K562 (cell line): ENCODE results near the gene HS6ST1. TPM values are rescaled to one million over a fixed set of nuclear protein-coding genes. Genes with fewer than 3 reads are reported as not detected.

Experiments used
- ATAC-seq: fragments of 200-7000 bp; cut with Tn5 transposase; 3 replicates; pipeline ENCODE4 v1.9.1; 2020; ENCODE audit warnings: moderate library complexity
- BruUV-seq: library from RNA; stranded (reverse); fragments of 400-500 nt; replicated peaks from 2 replicates; lab custom pipeline; 2021; lab: Mats Ljungman, UMichigan
- CTCF ChIA-PET: fragments of 300-600 bp; formaldehyde crosslinking; extraction: SDS; loops from one replicate; lab custom pipeline; 2021; ENCODE audit warnings: low intra/inter-chr PET ratio; lab: Yijun Ruan, JAX
- POLR2A ChIA-PET: fragments of 300-600, 350-650 bp; sonication (Branson Sonifier 250); formaldehyde crosslinking; extraction: SDS; loops from one replicate; lab custom pipeline; 2021; ENCODE audit warnings: antibody characterized with exemption, inconsistent platforms; lab: Yijun Ruan, JAX
- DNase-seq, 4 experiments: peaks; one replicate each; pipeline versions ENCODE4 v3.0.0 to v3.0.0-alpha.2; 2011 to 2018; ENCODE audit warnings: low spot score in 3 of 4, mixed read lengths in 3 of 4; ENCODE audit errors: extremely low read depth in 1 of 4
- FAIRE-seq: peaks from 2 replicates; lab custom pipeline; 2011; peaks lifted over from hg19 to GRCh38; lab: Jason Lieb, UNC
- H2AFZ ChIP-seq: 2 replicates; pipeline ENCODE4 v1.6.0; 2011; ENCODE audit warnings: low read depth, low read length, control low read depth, inconsistent platforms
- H3K27ac ChIP-seq: fragments of 200-600 bp; 3 replicates; pipeline ENCODE4 v1.8.0; 2011; ENCODE audit warnings: low read depth, mild to moderate bottlenecking, control low read depth, inconsistent platforms, low read length, moderate library complexity, mixed read lengths; ENCODE audit errors: extremely low read depth
- H3K27me3 ChIP-seq, 2 experiments: fragments of 300-600 bp in 1 of 2; 2 replicates in 1 of 2; 3 replicates in 1 of 2; pipeline versions ENCODE4 v1.6.0 to v1.8.0; 2011; ENCODE audit warnings: inconsistent platforms in 2 of 2, low read length in 2 of 2, mild to moderate bottlenecking in 1 of 2, mixed read lengths in 1 of 2, moderate library complexity in 1 of 2; ENCODE audit not compliant: control insufficient read depth in 2 of 2, insufficient read depth in 2 of 2
- H3K36me3 ChIP-seq: fragments of 300-600 bp; 3 replicates; pipeline ENCODE4 v1.8.0; 2011; ENCODE audit warnings: mild to moderate bottlenecking, low read length, inconsistent platforms; ENCODE audit not compliant: control insufficient read depth, insufficient read depth
- H3K4me1 ChIP-seq, 2 experiments: fragments of 200-600 bp in 1 of 2; replicated peaks in 1 of 2; 2 replicates in 1 of 2; 3 replicates in 1 of 2; pipeline versions ENCODE4 v1.5.1 to v1.8.0; 2011; ENCODE audit warnings: inconsistent platforms in 2 of 2, low read length in 2 of 2, mild to moderate bottlenecking in 1 of 2, mixed read lengths in 1 of 2, moderate library complexity in 1 of 2; ENCODE audit not compliant: control insufficient read depth in 2 of 2, insufficient read depth in 2 of 2
- H3K4me2 ChIP-seq: 2 replicates; pipeline ENCODE4 v1.6.1; 2011; ENCODE audit warnings: low read length, control low read depth, inconsistent platforms, mixed read lengths; ENCODE audit not compliant: insufficient read depth
- H3K4me3 ChIP-seq: fragments of 200-600 bp; sonication (generic), shearing (Covaris generic); 2 replicates; pipeline ENCODE4 v1.5.1; 2016; ENCODE audit warnings: control low read depth, inconsistent platforms
- H3K79me2 ChIP-seq: fragments of 200-600 bp; 3 replicates; pipeline ENCODE4 v1.8.0; 2011; ENCODE audit warnings: low read length, inconsistent platforms; ENCODE audit not compliant: control insufficient read depth, insufficient read depth
- H3K9ac ChIP-seq, 2 experiments: 2 replicates each; pipeline versions ENCODE4 v1.6.0 to v1.6.1; 2011; ENCODE audit warnings: low read depth in 2 of 2, low read length in 2 of 2, control low read depth in 1 of 2, inconsistent platforms in 1 of 2, mild to moderate bottlenecking in 1 of 2, mixed read lengths in 1 of 2; ENCODE audit not compliant: insufficient read depth in 1 of 2
- H3K9me1 ChIP-seq: one replicate; pipeline ENCODE4 v1.6.0; 2011; ENCODE audit warnings: inconsistent platforms, mild to moderate bottlenecking, low read length, moderate library complexity; ENCODE audit not compliant: control insufficient read depth, insufficient read depth
- H3K9me3 ChIP-seq: replicated peaks from 2 replicates; pipeline ENCODE4 v1.5.1; 2011; ENCODE audit warnings: low read depth, low read length, inconsistent platforms; ENCODE audit not compliant: control insufficient read depth, insufficient read depth
- H4K20me1 ChIP-seq: replicated peaks from 2 replicates; pipeline ENCODE4 v1.6.1; 2011; ENCODE audit warnings: low read length, inconsistent platforms, mixed read lengths; ENCODE audit not compliant: control insufficient read depth, insufficient read depth
- CAMTA2 ChIP-seq: fragments of 250-450 bp; sonication (Bioruptor Pico); conservative IDR thresholded peaks from 2 replicates; pipeline ENCODE4 v1.5.1; 2022
- HIVEP1 ChIP-seq: fragments of 250-450 bp; sonication (Bioruptor Pico); IDR thresholded peaks from 2 replicates; pipeline ENCODE4 v1.4.0; 2020; ENCODE audit warnings: mild to moderate bottlenecking
- POLR2AphosphoS2 ChIP-seq: IDR thresholded peaks from 2 replicates; pipeline ENCODE4 v1.6.1; 2012; ENCODE audit warnings: low read length, improper control_type of control experiment
- PTRF ChIP-seq: fragments of 450-650 bp; IDR thresholded peaks from 2 replicates; pipeline ENCODE4 v1.6.1; 2016; ENCODE audit warnings: mild to moderate bottlenecking, missing genetic modification characterization, missing compliant biosample characterization
- RCOR1 ChIP-seq, 2 experiments: IDR thresholded peaks; 2 replicates each; pipeline ENCODE4 v1.6.1; 2012; ENCODE audit warnings: low read depth in 2 of 2, low read length in 2 of 2, borderline replicate concordance in 1 of 2, improper control_type of control experiment in 1 of 2
- SNRNP70 ChIP-seq: fragments of 200-400 bp; formaldehyde crosslinking; optimal IDR thresholded peaks from 2 replicates; pipeline ENCODE3; 2017; ENCODE audit warnings: low read depth, low read length
- TFAM ChIP-seq: fragments of 250-450 bp; sonication (Bioruptor Pico); conservative IDR thresholded peaks from 2 replicates; pipeline ENCODE4 v1.5.0; 2021; ENCODE audit warnings: mild to moderate bottlenecking, moderate library complexity
- ZC3H8 ChIP-seq: fragments of 450-650 bp; IDR thresholded peaks from 2 replicates; pipeline ENCODE4 v1.6.1; 2017
- ZNF12 ChIP-seq: sonication (generic); formaldehyde crosslinking; IDR thresholded peaks from 2 replicates; pipeline ENCODE4 v1.4.0; 2020; ENCODE audit warnings: mild to moderate bottlenecking, missing genetic modification reagents
- ZNF184 ChIP-seq: sonication (generic); formaldehyde crosslinking; IDR thresholded peaks from 2 replicates; pipeline ENCODE4 v1.5.0; 2020; ENCODE audit warnings: missing genetic modification reagents
- ZNF224 ChIP-seq: sonication (generic); formaldehyde crosslinking; IDR thresholded peaks from 2 replicates; pipeline ENCODE4 v1.8.0; 2022; ENCODE audit warnings: mild to moderate bottlenecking, missing genetic modification reagents
- ZNF318 ChIP-seq, 2 experiments: fragments of 450-650 bp; IDR thresholded peaks; 2 replicates each; pipeline ENCODE4 v1.6.1; 2016; ENCODE audit warnings: mild to moderate bottlenecking in 2 of 2, borderline replicate concordance in 1 of 2, low read depth in 1 of 2, moderate library complexity in 1 of 2
- ZNF511 ChIP-seq: sonication (generic); formaldehyde crosslinking; IDR thresholded peaks from 2 replicates; pipeline ENCODE4 v1.8.0; 2022; ENCODE audit warnings: mild to moderate bottlenecking, missing genetic modification reagents
- WGBS: fragments of 100-300 bp; shearing (Covaris generic); methylation state at CpG from one replicate; pipeline ENCODE4 v1.1.6; 2016; ENCODE audit warnings: low coverage, mixed read lengths; ENCODE audit not compliant: insufficient coverage; ENCODE audit errors: missing lambda C conversion rate; 5-methylcytosine and 5-hydroxymethylcytosine counted together
- in situ Hi-C: fragments of 300-500 bp; cut with MboI; formaldehyde crosslinking; loops from 4 replicates; pipeline ENCODE4 v1.15.0; 2018; ENCODE audit warnings: inconsistent platforms, mixed read lengths
- intact Hi-C: fragments of 100-400 bp; cut with micrococcal nuclease; formaldehyde crosslinking; loops from 2 replicates; pipeline ENCODE4 v1.14.2; 2022
- polyA plus RNA-seq, 8 experiments: library from polyadenylated mRNA; depleted of rRNA in 4 of 8; stranded (reverse) in 5 of 8; unstranded in 3 of 8; fragments of >200 nt; fragmentation: Nextera tagmentation in 2 of 8; fragmentation: Illumina TruSeq in 1 of 8; extraction: Ambion mirVana in 2 of 8; extraction: Trizol in 1 of 8; gene quantifications; 2 replicates each; pipeline versions ENCODE4 v1.2.1 to v1.2.3, GENCODE V29; 2011 to 2014; ENCODE audit warnings: inconsistent platforms in 1 of 8, missing spikeins in 1 of 8
- total RNA-seq, 7 experiments: library from RNA; depleted of rRNA in 6 of 7; stranded (reverse); fragments of >200 nt in 6 of 7; fragmentation: Illumina TruSeq in 2 of 7; extraction: Trizol in 2 of 7; gene quantifications; 2 replicates each; pipeline versions ENCODE4 v1.2.1 to v1.2.3, GENCODE V29; 2011 to 2021; ENCODE audit warnings: low replicate concordance in 1 of 7
- TF ChIP-seq, protein P1 (sequence below): sonication (generic); formaldehyde crosslinking; IDR thresholded peaks from 2 replicates; pipeline ENCODE4 v1.8.1; 2023; ENCODE audit warnings: mild to moderate bottlenecking, missing genetic modification reagents, moderate library complexity

The HS6ST1 gene
- total and polyA plus RNA-seq, 9 of the 15 experiments (the other 6 are each of a cell fraction or from before 2014, with no cell fraction given) = 0.06 to 7.4 (median 3.8) TPM

GRCh38 chr2:128310761-128311160, 7.9 kb downstream of the HS6ST1 start:
- FAIRE-seq (no peak), ATAC-seq (no peak), DNase-seq (no peak)
- no peak overlapping the region for H3K4me3 ChIP-seq
- no peak overlapping the region for H3K27ac ChIP-seq
- H3K9me1 ChIP-seq = peaks cover 6% of the 10 kb centered on the region
- H4K20me1 ChIP-seq = peaks cover 66% of the 10 kb centered on the region
- POLR2A ChIA-PET = no interaction called here
- intact Hi-C loops (no loop called here), in situ Hi-C loops (no loop called here)
- no peaks in the 10 kb centered on the region for H3K36me3 ChIP-seq
- no peaks in the 10 kb centered on the region for H3K9me3 ChIP-seq
- CTCF ChIA-PET = no interaction called here
- peaks cover 19 to 43% of the 10 kb centered on the region in 2 experiments for H3K4me1 ChIP-seq
- no peak overlapping the region for H3K9ac ChIP-seq
- BruUV-seq = no TSS peak
- no peaks in the 10 kb centered on the region for H3K27me3 ChIP-seq
- H3K4me2 ChIP-seq = no peak overlapping the region
- no peaks in the 10 kb centered on the region for H3K79me2 ChIP-seq
- no peak overlapping the region for H2AFZ ChIP-seq
- WGBS = 70% methylated on average over 2 of the region's 4 CpGs
- no peak for TF ChIP-seq POLR2AphosphoS2
- TF ChIP-seq SNRNP70 = no peak
- TF ChIP-seq ZNF184 (CRISPR knock-in tag) = no peak
- no peak for TF ChIP-seq ZNF224 (CRISPR knock-in tag)
- no peak for TF ChIP-seq ZNF12 (CRISPR knock-in tag)
- TF ChIP-seq CAMTA2 (CRISPR knock-in tag) = no peak
- TF ChIP-seq HIVEP1 (CRISPR knock-in tag) = no peak
- no peak for TF ChIP-seq TFAM
- TF ChIP-seq ZNF511 (CRISPR knock-in tag) = no peak
- no peak for TF ChIP-seq RCOR1 (IDR thresholded peaks at IDR 0.05; ENCODE audit: borderline replicate concordance in 1 of 2, low read depth in 2 of 2, low read length in 2 of 2)
- TF ChIP-seq ZC3H8 = no peak
- TF ChIP-seq ZNF318 (IDR thresholded peaks at IDR 0.05; ENCODE audit: borderline replicate concordance in 1 of 2, low read depth in 1 of 2) = no peak
- TF ChIP-seq, protein P1, sequence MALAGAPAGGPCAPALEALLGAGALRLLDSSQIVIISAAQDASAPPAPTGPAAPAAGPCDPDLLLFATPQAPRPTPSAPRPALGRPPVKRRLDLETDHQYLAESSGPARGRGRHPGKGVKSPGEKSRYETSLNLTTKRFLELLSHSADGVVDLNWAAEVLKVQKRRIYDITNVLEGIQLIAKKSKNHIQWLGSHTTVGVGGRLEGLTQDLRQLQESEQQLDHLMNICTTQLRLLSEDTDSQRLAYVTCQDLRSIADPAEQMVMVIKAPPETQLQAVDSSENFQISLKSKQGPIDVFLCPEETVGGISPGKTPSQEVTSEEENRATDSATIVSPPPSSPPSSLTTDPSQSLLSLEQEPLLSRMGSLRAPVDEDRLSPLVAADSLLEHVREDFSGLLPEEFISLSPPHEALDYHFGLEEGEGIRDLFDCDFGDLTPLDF (CRISPR knock-in tag) = no peak
- no peak for TF ChIP-seq PTRF (tag)
